ENCODE data around the gene ATF5. TPM values are rescaled to one million over a fixed set of nuclear protein-coding genes. Genes with fewer than 3 reads are reported as not detected.

The ATF5 gene, protein sequence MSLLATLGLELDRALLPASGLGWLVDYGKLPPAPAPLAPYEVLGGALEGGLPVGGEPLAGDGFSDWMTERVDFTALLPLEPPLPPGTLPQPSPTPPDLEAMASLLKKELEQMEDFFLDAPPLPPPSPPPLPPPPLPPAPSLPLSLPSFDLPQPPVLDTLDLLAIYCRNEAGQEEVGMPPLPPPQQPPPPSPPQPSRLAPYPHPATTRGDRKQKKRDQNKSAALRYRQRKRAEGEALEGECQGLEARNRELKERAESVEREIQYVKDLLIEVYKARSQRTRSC
- 5.9 and 6.8 TPM in 2 replicates for total RNA-seq
- 4.8 and 6.3 TPM in 2 replicates for polyA plus RNA-seq

DNA sequence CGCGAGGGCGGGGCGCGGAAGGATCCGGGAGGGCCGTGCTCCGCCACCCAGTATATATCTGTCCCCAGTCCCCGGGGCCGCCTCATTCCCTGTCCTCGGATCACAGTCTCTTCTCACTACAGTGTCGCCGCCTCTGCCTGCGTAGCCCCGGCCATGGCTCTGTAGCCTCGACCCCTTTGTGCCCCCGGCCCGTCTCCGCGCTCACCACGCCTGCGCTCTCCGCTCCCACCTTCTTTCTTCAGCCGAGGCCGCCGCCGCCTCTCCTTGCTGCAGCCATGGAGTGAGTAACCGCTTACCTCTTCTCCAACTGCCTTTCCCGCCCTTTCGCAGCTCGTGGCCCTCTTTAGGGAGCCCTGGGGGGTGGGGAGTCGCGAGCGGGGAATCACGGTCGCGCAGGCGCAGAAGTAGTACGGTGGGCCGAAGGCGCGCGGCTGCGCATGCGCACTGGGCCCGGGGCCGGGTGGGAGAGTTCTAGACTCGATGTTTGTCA, at the start of gene ATF5, which contains the start of gene NUP62:
TSS of gene ATF5 (plus strand) at position 85 of the 490 bp plus-strand sequence. CDS start 1,646 bp downstream, outside the sequence.
TSS of gene NUP62 (minus strand) at position 384 of the 490 bp plus-strand sequence. CDS start 19,697 bp downstream, outside the sequence.
- peak within 1 kb of the TSS; percentile 63 for H3K4me3 ChIP-seq
- peak; percentile 87 to 90 for DNase-seq (ENCODE audit: low read depth in 1 of 2, low spot score in 1 of 2)
- peaks cover 3% of the 10 kb centered on the region for H3K4me1 ChIP-seq (ENCODE audit: low read depth)
- no peaks in the 10 kb centered on the region for H3K27me3 ChIP-seq
- H3K27ac ChIP-seq, result peak within 1 kb of the TSS; percentile 94
- TF ChIP-seq, protein P1, sequence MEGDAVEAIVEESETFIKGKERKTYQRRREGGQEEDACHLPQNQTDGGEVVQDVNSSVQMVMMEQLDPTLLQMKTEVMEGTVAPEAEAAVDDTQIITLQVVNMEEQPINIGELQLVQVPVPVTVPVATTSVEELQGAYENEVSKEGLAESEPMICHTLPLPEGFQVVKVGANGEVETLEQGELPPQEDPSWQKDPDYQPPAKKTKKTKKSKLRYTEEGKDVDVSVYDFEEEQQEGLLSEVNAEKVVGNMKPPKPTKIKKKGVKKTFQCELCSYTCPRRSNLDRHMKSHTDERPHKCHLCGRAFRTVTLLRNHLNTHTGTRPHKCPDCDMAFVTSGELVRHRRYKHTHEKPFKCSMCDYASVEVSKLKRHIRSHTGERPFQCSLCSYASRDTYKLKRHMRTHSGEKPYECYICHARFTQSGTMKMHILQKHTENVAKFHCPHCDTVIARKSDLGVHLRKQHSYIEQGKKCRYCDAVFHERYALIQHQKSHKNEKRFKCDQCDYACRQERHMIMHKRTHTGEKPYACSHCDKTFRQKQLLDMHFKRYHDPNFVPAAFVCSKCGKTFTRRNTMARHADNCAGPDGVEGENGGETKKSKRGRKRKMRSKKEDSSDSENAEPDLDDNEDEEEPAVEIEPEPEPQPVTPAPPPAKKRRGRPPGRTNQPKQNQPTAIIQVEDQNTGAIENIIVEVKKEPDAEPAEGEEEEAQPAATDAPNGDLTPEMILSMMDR (IDR thresholded peaks at IDR 0.05; ENCODE audit: low read depth, low read length), result no peak
- H3K36me3 ChIP-seq, result peaks cover 2% of the 10 kb centered on the region
- no peaks in the 10 kb centered on the region for H3K9me3 ChIP-seq (ENCODE audit: low read depth)

DNA sequence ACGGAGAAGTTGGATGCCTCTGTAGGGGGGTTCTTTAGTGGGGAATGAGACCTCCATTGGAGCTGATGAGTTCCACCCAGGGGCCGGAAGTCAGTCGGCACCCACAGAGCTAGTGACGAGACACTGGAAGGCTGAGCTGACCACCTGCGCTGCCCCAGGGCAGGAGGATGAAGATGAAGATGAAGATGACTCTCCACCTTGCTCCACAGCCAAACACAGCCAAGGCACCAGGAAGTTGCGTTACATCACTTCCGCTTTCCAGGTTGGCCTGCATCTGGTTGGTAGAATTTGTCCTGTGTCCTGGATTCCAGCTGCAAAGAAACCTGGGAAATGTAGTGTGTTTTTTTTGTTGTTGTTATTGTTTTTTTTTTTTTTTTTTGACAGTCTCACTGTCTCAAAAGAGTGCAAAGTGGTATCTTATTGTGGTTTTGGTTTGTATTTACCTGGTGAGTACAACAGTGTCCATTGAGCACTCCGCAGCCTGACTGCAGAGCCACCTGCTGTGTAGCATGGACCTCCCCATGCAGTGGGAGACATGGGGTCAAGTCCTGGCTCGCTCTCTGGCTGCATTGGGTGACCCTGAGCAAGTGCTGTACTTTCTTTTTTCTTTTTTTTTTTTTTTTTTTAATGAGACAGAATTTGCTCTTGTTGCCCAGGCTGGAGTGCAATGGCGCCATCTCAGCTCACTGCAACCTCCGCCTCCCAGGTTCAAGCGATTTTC, 49.6 kb upstream of the ATF5 start:
- Histone ChIP-seq H3K36me3 (peaks cover 32% of the 10 kb centered on the region), H3K4me1 (ENCODE audit: low read depth) (no peaks in the 10 kb centered on the region), H3K9me3 (ENCODE audit: low read depth) (no peaks in the 10 kb centered on the region), H3K27ac (no peak overlapping the region), H3K4me3 (no peak overlapping the region), H3K27me3 (no peaks in the 10 kb centered on the region)
- TF ChIP-seq, protein P1 (IDR thresholded peaks at IDR 0.05; ENCODE audit: low read depth, low read length), result no peak
- DNase-seq (ENCODE audit: low read depth in 1 of 2, low spot score in 1 of 2), result no peak

DNA sequence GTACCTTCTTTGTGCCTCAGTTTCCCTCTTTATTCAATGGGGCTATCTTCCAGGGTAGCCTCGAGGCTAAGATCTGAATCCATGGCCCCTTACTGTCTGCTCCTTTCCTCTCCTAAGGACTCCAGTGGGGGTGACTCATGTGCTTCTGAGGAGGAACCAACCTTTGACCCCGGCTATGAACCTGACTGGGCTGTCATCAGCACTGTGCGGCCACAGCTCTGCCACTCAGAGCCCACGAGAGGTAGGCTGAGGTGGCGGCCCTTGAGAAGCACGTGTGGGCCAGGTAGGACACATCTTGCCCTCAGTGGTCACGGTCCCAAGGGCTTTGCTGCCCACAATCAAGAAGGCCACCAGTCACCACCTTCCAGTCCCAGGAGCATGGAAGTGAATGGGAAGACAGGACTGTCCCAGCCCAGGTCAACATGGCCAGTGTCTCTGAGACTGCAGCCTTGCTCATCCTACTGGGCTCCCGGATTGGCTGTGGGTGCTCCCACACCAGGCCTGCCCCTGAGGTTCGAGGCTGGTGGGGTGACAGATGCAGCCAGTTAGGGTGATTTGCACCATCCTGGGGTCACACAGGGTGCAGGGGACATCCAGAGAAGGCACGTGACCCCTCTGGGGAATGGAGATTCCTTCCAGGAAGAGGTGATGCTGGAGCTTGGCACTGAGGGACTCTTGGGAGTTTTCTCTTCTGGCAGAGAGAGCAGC, 48.7 kb upstream of the ATF5 start:
- H3K36me3 ChIP-seq, result peaks cover 37% of the 10 kb centered on the region
- H3K27ac ChIP-seq, result no peak overlapping the region
- H3K27me3 ChIP-seq, result no peaks in the 10 kb centered on the region
- H3K9me3 ChIP-seq (ENCODE audit: low read depth), result no peaks in the 10 kb centered on the region
- DNase-seq (ENCODE audit: low read depth in 1 of 2, low spot score in 1 of 2), result no peak
- no peaks in the 10 kb centered on the region for H3K4me1 ChIP-seq (ENCODE audit: low read depth)
- TF ChIP-seq, protein P1 (IDR thresholded peaks at IDR 0.05; ENCODE audit: low read depth, low read length), result no peak
- no peak overlapping the region for H3K4me3 ChIP-seq

DNA sequence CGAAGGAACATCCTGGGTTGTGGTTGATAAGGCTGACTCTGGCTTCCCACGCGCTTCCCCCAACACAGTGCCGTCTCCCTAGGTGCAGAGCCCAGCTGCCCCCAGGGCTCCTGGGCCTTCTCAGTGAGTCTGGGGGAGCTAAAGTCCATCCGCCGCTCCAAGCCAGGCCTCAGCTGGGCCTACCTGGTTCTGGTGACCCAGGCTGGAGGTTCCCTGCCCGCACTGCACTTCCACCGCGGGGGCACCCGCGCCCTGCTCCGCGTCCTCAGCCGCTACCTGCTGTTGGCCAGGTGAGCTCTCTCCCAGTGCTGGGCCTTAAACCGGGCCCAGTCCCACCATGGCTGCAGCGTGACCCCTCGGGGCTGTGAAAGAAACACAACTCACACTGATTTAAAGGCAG, 47.8 kb upstream of the ATF5 start:
- Histone ChIP-seq H3K27ac (no peak overlapping the region), H3K4me3 (no peak overlapping the region), H3K9me3 (ENCODE audit: low read depth) (no peaks in the 10 kb centered on the region), H3K27me3 (no peaks in the 10 kb centered on the region), H3K36me3 (peaks cover 37% of the 10 kb centered on the region), H3K4me1 (ENCODE audit: low read depth) (no peaks in the 10 kb centered on the region)
- TF ChIP-seq, protein P1 (IDR thresholded peaks at IDR 0.05; ENCODE audit: low read depth, low read length), result no peak
- no peak for DNase-seq (ENCODE audit: low read depth in 1 of 2, low spot score in 1 of 2)

DNA sequence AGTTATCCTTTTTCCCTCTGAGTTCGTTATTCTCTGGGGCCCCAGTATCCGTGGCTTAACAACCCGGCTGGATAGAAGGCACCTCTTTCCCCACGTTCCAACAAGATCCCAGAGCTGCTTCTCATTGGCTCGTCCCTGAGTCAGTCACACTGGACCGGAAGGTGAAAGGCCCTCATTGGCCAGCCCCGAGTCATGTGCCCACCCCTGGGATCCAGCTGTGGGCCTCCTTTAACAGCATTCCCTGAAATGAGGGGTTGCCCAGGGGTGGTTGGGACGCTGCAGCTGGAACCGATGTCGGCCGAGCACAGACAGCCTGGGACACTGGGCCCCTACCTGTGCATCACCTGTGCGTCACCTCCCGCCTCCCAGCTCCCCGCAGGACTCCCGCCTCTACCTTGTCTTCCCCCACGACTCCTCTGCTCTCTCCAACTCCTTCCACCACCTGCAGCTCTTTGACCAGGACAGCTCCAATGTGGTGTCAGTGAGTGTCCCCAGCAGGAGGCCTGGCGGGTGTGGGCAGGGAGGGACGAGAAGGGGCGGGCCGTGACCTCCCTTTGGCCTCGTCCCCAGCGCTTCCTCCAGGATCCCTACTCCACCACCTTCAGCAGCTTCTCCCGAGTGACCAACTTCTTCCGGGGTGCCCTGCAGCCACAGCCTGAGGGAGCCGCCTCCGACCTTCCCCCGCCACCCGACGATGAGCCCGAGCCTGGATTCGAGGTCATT, 47.2 kb upstream of the ATF5 start:
- DNase-seq (ENCODE audit: low read depth in 1 of 2, low spot score in 1 of 2), result no peak
- Histone ChIP-seq H3K9me3 (ENCODE audit: low read depth) (no peaks in the 10 kb centered on the region), H3K4me1 (ENCODE audit: low read depth) (no peaks in the 10 kb centered on the region), H3K36me3 (peaks cover 37% of the 10 kb centered on the region), H3K4me3 (no peak overlapping the region), H3K27me3 (no peaks in the 10 kb centered on the region), H3K27ac (no peak overlapping the region)
- TF ChIP-seq, protein P1 (IDR thresholded peaks at IDR 0.05; ENCODE audit: low read depth, low read length), result no peak

All from cardiac muscle cell (in vitro differentiated cells and primary cell).